Neural cell (in vitro differentiated cells): ENCODE data around the gene SPRYD4. TPM values are rescaled to one million over a fixed set of nuclear protein-coding genes. Genes with fewer than 3 reads are reported as not detected.
A peak's percentile ranks its signal among the peaks of the same experiment; 100 is the strongest.

Experiments used
- H2AFZ ChIP-seq: fragments of 200-600, 300-800 bp; sonication (generic), shearing (Covaris generic); 2 replicates; pipeline ENCODE4 v1.6.0; 2014; ENCODE audit warnings: low read depth, mild to moderate bottlenecking, antibody characterized with exemption, low read length, moderate library complexity
- H3F3A ChIP-seq: fragments of 200-600 bp; shearing (Covaris generic); 2 replicates; pipeline ENCODE4 v1.6.1; 2016; ENCODE audit warnings: mild to moderate bottlenecking, moderate library complexity, mixed read lengths, antibody characterized with exemption, low read length; ENCODE audit not compliant: insufficient read depth, poor library complexity, severe bottlenecking
- H3K27ac ChIP-seq: fragments of 200-600, 300-800 bp; sonication (generic), shearing (Covaris generic); 2 replicates; pipeline ENCODE4 v1.5.1; 2014; ENCODE audit warnings: mild to moderate bottlenecking, low read length, moderate library complexity
- H3K27me3 ChIP-seq: fragments of 300-800, 200-600 bp; sonication (generic), shearing (Covaris generic); 2 replicates; pipeline ENCODE4 v1.6.0; 2014; ENCODE audit warnings: mild to moderate bottlenecking, low read depth, low read length, moderate library complexity; ENCODE audit not compliant: insufficient read depth
- H3K36me3 ChIP-seq: fragments of 300-800, 200-600 bp; sonication (generic), shearing (Covaris generic); 2 replicates; pipeline ENCODE4 v1.5.1; 2014; ENCODE audit warnings: mild to moderate bottlenecking, antibody characterized with exemption, low read length, moderate library complexity; ENCODE audit not compliant: insufficient read depth
- H3K4me2 ChIP-seq: fragments of 300-800, 200-600 bp; sonication (generic), shearing (Covaris generic); 2 replicates; pipeline ENCODE4 v1.6.0; 2014; ENCODE audit warnings: mild to moderate bottlenecking, low read length
- H3K4me3 ChIP-seq: fragments of 300-800, 200-600 bp; sonication (generic), shearing (Covaris generic); 2 replicates; pipeline ENCODE4 v1.5.1; 2014; ENCODE audit warnings: mild to moderate bottlenecking, low read length, moderate library complexity
- H3K79me2 ChIP-seq: fragments of 200-600 bp; shearing (Covaris generic); replicated peaks from 2 replicates; pipeline ENCODE4 v1.6.0; 2014; ENCODE audit warnings: mild to moderate bottlenecking, low read length, moderate library complexity; ENCODE audit not compliant: insufficient read depth
- H3K9ac ChIP-seq: fragments of 300-800, 200-600 bp; sonication (generic), shearing (Covaris generic); 2 replicates; pipeline ENCODE4 v1.6.1; 2016; ENCODE audit warnings: mild to moderate bottlenecking, low read length, mixed read lengths
- H3K9me2 ChIP-seq: fragments of 200-600 bp; shearing (Covaris generic); 2 replicates; pipeline ENCODE4 v1.6.1; 2016; ENCODE audit warnings: mild to moderate bottlenecking, low read length, mixed read lengths; ENCODE audit not compliant: insufficient read depth
- H3K9me3 ChIP-seq: fragments of 200-600, 300-800 bp; sonication (generic), shearing (Covaris generic); 2 replicates; pipeline ENCODE4 v1.6.1; 2016; ENCODE audit warnings: mild to moderate bottlenecking, mixed run types, low read length, moderate library complexity, mixed read lengths
- H4K20me1 ChIP-seq: fragments of 200-600 bp; shearing (Covaris generic); 2 replicates; pipeline ENCODE4 v1.6.1; 2016; ENCODE audit warnings: mild to moderate bottlenecking, mixed run types; ENCODE audit not compliant: insufficient read depth
- CTCF ChIP-seq: fragments of 450-650 bp; IDR thresholded peaks from 2 replicates; pipeline ENCODE4 v1.5.1; 2014; ENCODE audit warnings: antibody characterized with exemption, mild to moderate bottlenecking, moderate library complexity; ENCODE audit not compliant: poor library complexity, severe bottlenecking
- EP300 ChIP-seq: fragments of 450-650 bp; conservative IDR thresholded peaks from 2 replicates; pipeline ENCODE4 v1.6.1; 2014; ENCODE audit warnings: antibody characterized with exemption, mild to moderate bottlenecking, moderate library complexity; ENCODE audit not compliant: poor library complexity, severe bottlenecking
- EZH2 ChIP-seq: fragments of 200-600, 300-800 bp; shearing (Covaris generic), sonication (generic); IDR thresholded peaks from 2 replicates; pipeline ENCODE4 v1.6.1; 2014; ENCODE audit warnings: antibody characterized with exemption, low read length, borderline replicate concordance, mild to moderate bottlenecking; ENCODE audit not compliant: insufficient read depth, poor library complexity, severe bottlenecking
- MXI1 ChIP-seq: fragments of 450-650 bp; conservative IDR thresholded peaks from 2 replicates; pipeline ENCODE4 v1.6.1; 2014; ENCODE audit warnings: antibody characterized with exemption, mild to moderate bottlenecking; ENCODE audit not compliant: poor library complexity, severe bottlenecking
- POLR2AphosphoS5 ChIP-seq: IDR thresholded peaks from 2 replicates; pipeline ENCODE4 v1.6.1; 2012
- RAD21 ChIP-seq: fragments of 450-650 bp; conservative IDR thresholded peaks from 2 replicates; pipeline ENCODE4 v1.6.1; 2014; ENCODE audit warnings: antibody characterized with exemption, mild to moderate bottlenecking, moderate library complexity
- REST ChIP-seq: IDR thresholded peaks from 2 replicates; pipeline ENCODE4 v1.6.1; 2012; ENCODE audit warnings: borderline replicate concordance
- SMC3 ChIP-seq: fragments of 450-650 bp; conservative IDR thresholded peaks from 2 replicates; pipeline ENCODE4 v1.6.1; 2014; ENCODE audit warnings: antibody characterized with exemption, mild to moderate bottlenecking, moderate library complexity; ENCODE audit not compliant: poor library complexity
- TAF1 ChIP-seq: IDR thresholded peaks from 2 replicates; pipeline ENCODE4 v1.6.1; 2012; ENCODE audit warnings: low read depth
- polyA plus RNA-seq: library from polyadenylated mRNA; depleted of rRNA; stranded (reverse); fragments of >200 nt; gene quantifications from 2 replicates; pipeline ENCODE4 v1.2.3, GENCODE V29; 2014

Gene SPRYD4
- polyA plus RNA-seq, 1 donor from 2014 or later, result 1.8 TPM

GRCh38 chr12:56521209-56521589 is 52.8 kb downstream of the SPRYD4 start:
- Histone ChIP-seq H3K9me2 (no peaks in the 10 kb centered on the region), H3K27ac (peak overlapping the region; percentile 52), H3K4me2 (peak overlapping the region; percentile 36), H3F3A (no peaks in the 10 kb centered on the region), H4K20me1 (no peaks in the 10 kb centered on the region), H3K9me3 (no peaks in the 10 kb centered on the region), H3K36me3 (no peaks in the 10 kb centered on the region), H3K27me3 (no peaks in the 10 kb centered on the region), H3K9ac (peak overlapping the region; percentile 65), H3K4me3 (peak overlapping the region; percentile 72), H2AFZ (peak overlapping the region; percentile 37), H3K79me2 (no peaks in the 10 kb centered on the region)
- no peak for TF ChIP-seq SMC3
- no peak for TF ChIP-seq MXI1
- TF ChIP-seq EZH2, result no peak
- TF ChIP-seq POLR2AphosphoS5, result no peak
- no peak for TF ChIP-seq CTCF
- no peak for TF ChIP-seq EP300
- no peak for TF ChIP-seq RAD21
- no peak for TF ChIP-seq REST
- no peak for TF ChIP-seq TAF1

- peak within 1 kb of the TSS; percentile 90 for H3K4me2 ChIP-seq
- no peak for TF ChIP-seq EZH2
- peak; percentile 13 for TF ChIP-seq POLR2AphosphoS5
- TF ChIP-seq REST, result peak; percentile 19
- H3K27ac ChIP-seq, result peak within 1 kb of the TSS; percentile 70
- H4K20me1 ChIP-seq, result no peaks in the 10 kb centered on the region
- no peaks in the 10 kb centered on the region for H3K9me2 ChIP-seq
- no peaks in the 10 kb centered on the region for H3F3A ChIP-seq
- peak within 1 kb of the TSS; percentile 72 for H3K4me3 ChIP-seq
- H3K9ac ChIP-seq, result peak within 1 kb of the TSS; percentile 65
- H3K79me2 ChIP-seq, result no peaks in the 10 kb centered on the region
- no peaks in the 10 kb centered on the region for H3K27me3 ChIP-seq
- no peaks in the 10 kb centered on the region for H3K36me3 ChIP-seq
- peak within 1 kb of the TSS; percentile 73 for H2AFZ ChIP-seq
- H3K9me3 ChIP-seq, result no peaks in the 10 kb centered on the region
Observed at GRCh38 chr12:56521590-56522371, 53.4 kb downstream of the SPRYD4 start, which contains the start of gene RBMS2. TSS of gene RBMS2 (plus strand) at chr12:56521820. CDS start at chr12:56522024, 204 bp downstream.
